K562 (cell line): ENCODE measurements around the gene SDK1.

Experiments used
- ATF7 ChIP-seq: fragments of 450-650 bp; IDR thresholded peaks from 2 replicates; pipeline ENCODE4 v1.7.1; 2014; ENCODE audit warnings: mild to moderate bottlenecking, moderate library complexity
- ESRRA ChIP-seq: fragments of 450-650 bp; IDR thresholded peaks from 2 replicates; pipeline ENCODE4 v1.6.1; 2014; ENCODE audit warnings: low read depth, mild to moderate bottlenecking, moderate library complexity, borderline replicate concordance
- LCOR ChIP-seq: sonication (generic); formaldehyde crosslinking; IDR thresholded peaks from 2 replicates; pipeline ENCODE4 v1.8.0; 2022; ENCODE audit warnings: mild to moderate bottlenecking, missing genetic modification reagents
- NFYB ChIP-seq: IDR thresholded peaks from 2 replicates; pipeline ENCODE4 v1.6.1; 2011; ENCODE audit warnings: mild to moderate bottlenecking, moderate library complexity; ENCODE audit not compliant: insufficient read length; ENCODE audit errors: extremely low read depth
- TARDBP ChIP-seq: fragments of 450-650 bp; IDR thresholded peaks from 2 replicates; pipeline ENCODE4 v1.6.1; 2016
- TCF7L2 ChIP-seq: fragments of 150-350 bp; IDR thresholded peaks from 2 replicates; pipeline ENCODE4 v1.6.1; 2016; ENCODE audit warnings: low read depth, mild to moderate bottlenecking, low read length, moderate library complexity
- ZNF124 ChIP-seq: sonication (generic); formaldehyde crosslinking; IDR thresholded peaks from 2 replicates; pipeline ENCODE4 v1.8.1; 2022; ENCODE audit warnings: missing genetic modification reagents
- TF ChIP-seq, protein P1 (sequence below), 3 experiments: IDR thresholded peaks in 2 of 3; conservative IDR thresholded peaks in 1 of 3; 2 replicates each; pipeline ENCODE4 v1.5.1; 2011 to 2012; ENCODE audit warnings: low read length in 3 of 3, mild to moderate bottlenecking in 3 of 3, control low read depth in 2 of 3, improper control_type of control experiment in 1 of 3, inconsistent platforms in 1 of 3, low read depth in 1 of 3, mixed read lengths in 1 of 3, moderate library complexity in 1 of 3; ENCODE audit not compliant: insufficient read depth in 2 of 3

DNA sequence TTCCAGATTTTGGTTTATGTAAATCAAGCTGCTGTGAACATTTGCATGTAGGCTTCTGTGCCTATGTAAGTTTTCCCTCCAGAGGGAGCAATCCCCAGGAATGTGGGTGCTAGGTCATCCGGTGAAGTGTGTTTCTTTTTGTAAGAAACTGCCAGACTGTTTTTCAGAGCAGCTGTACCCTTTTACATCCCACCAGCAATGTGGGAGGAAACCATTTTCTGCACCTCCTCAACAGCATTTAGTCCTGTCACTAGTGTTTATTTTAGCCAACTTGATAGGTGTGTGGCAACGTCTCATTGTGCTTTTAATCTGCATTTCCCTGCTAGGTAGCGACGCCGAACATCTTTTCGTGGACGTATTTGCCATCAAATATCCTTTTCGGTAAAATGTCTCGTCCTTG, 985.3 kb downstream of the SDK1 start:
- TF ChIP-seq ATF7 (no peak), TCF7L2 (no peak), TARDBP (no peak), LCOR (no peak), ZNF124 (no peak), NFYB (no peak), ESRRA (no peak)
- TF ChIP-seq, protein P1, sequence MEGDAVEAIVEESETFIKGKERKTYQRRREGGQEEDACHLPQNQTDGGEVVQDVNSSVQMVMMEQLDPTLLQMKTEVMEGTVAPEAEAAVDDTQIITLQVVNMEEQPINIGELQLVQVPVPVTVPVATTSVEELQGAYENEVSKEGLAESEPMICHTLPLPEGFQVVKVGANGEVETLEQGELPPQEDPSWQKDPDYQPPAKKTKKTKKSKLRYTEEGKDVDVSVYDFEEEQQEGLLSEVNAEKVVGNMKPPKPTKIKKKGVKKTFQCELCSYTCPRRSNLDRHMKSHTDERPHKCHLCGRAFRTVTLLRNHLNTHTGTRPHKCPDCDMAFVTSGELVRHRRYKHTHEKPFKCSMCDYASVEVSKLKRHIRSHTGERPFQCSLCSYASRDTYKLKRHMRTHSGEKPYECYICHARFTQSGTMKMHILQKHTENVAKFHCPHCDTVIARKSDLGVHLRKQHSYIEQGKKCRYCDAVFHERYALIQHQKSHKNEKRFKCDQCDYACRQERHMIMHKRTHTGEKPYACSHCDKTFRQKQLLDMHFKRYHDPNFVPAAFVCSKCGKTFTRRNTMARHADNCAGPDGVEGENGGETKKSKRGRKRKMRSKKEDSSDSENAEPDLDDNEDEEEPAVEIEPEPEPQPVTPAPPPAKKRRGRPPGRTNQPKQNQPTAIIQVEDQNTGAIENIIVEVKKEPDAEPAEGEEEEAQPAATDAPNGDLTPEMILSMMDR (IDR thresholded peaks at IDR 0.05 in 2 of 3, conservative IDR thresholded peaks at IDR 0.05 in 1 of 3; ENCODE audit: insufficient read depth in 2 of 3, low read depth in 1 of 3, low read length in 3 of 3): peak in 1 of 3 experiments; percentile 8; a peak in 1 of 6 replicates
